HepG2 (cell line): ENCODE data around the gene PLCB1. TPM values are rescaled to one million over a fixed set of nuclear protein-coding genes. Genes with fewer than 3 reads are reported as not detected.

Experiments
- FOXJ3 ChIP-seq: sonication (generic); formaldehyde crosslinking; IDR thresholded peaks from 2 replicates; pipeline ENCODE4 v1.4.0; 2020; ENCODE audit warnings: missing genetic modification reagents, mild to moderate bottlenecking, borderline replicate concordance
- HMG20B ChIP-seq: conservative IDR thresholded peaks from 2 replicates; pipeline ENCODE4 v1.6.1; 2016; ENCODE audit warnings: missing genetic modification reagents, missing compliant biosample characterization
- HNRNPUL1 ChIP-seq: fragments of 200-400 bp; formaldehyde crosslinking; IDR thresholded peaks from 2 replicates; pipeline ENCODE4 v1.6.1; 2017; ENCODE audit warnings: low read depth, mild to moderate bottlenecking, low read length, moderate library complexity
- HOXA3 ChIP-seq: sonication (generic); formaldehyde crosslinking; IDR thresholded peaks from 2 replicates; pipeline ENCODE4 v1.5.0; 2020; ENCODE audit warnings: missing genetic modification reagents
- MEIS2 ChIP-seq: sonication (generic); formaldehyde crosslinking; IDR thresholded peaks from 2 replicates; pipeline ENCODE4 v1.9.0; 2021; ENCODE audit warnings: mild to moderate bottlenecking, missing genetic modification reagents
- NR1H2 ChIP-seq: sonication (generic); formaldehyde crosslinking; IDR thresholded peaks from 2 replicates; pipeline ENCODE4 v1.8.1; 2022; ENCODE audit warnings: low read depth, missing genetic modification reagents, borderline replicate concordance
- NR3C1 ChIP-seq: sonication (generic); formaldehyde crosslinking; IDR thresholded peaks from 2 replicates; pipeline ENCODE4 v1.4.0; 2020; ENCODE audit warnings: missing genetic modification reagents
- NRL ChIP-seq: sonication (generic); formaldehyde crosslinking; IDR thresholded peaks from 2 replicates; pipeline ENCODE4 v1.5.0; 2020; ENCODE audit warnings: missing genetic modification reagents, mild to moderate bottlenecking, moderate library complexity, borderline replicate concordance
- PLRG1 ChIP-seq: fragments of 450-650 bp; conservative IDR thresholded peaks from 2 replicates; pipeline ENCODE4 v1.6.1; 2016
- POLR2A ChIP-seq, 2 experiments: IDR thresholded peaks; 2 replicates each; pipeline ENCODE4 v1.6.1; 2011; ENCODE audit warnings: low read depth in 2 of 2, low read length in 2 of 2, mild to moderate bottlenecking in 1 of 2, moderate library complexity in 1 of 2; ENCODE audit not compliant: insufficient read depth in 1 of 2
- RFX5 ChIP-seq: IDR thresholded peaks from 2 replicates; pipeline ENCODE4 v1.6.1; 2011; ENCODE audit warnings: low read depth, low read length, improper control_type of control experiment
- SALL2 ChIP-seq: sonication (generic); formaldehyde crosslinking; IDR thresholded peaks from 2 replicates; pipeline ENCODE4 v1.8.1; 2023; ENCODE audit warnings: mild to moderate bottlenecking, missing genetic modification reagents, inconsistent platforms
- SETDB1 ChIP-seq: sonication (generic); formaldehyde crosslinking; IDR thresholded peaks from 2 replicates; pipeline ENCODE4 v1.5.1; 2020; ENCODE audit warnings: missing genetic modification reagents, mild to moderate bottlenecking, borderline replicate concordance
- SIX4 ChIP-seq: sonication (generic); formaldehyde crosslinking; IDR thresholded peaks from 2 replicates; pipeline ENCODE4 v1.4.0; 2020; ENCODE audit warnings: missing genetic modification reagents
- SMARCC2 ChIP-seq: fragments of 450-650 bp; IDR thresholded peaks from 2 replicates; pipeline ENCODE4 v1.6.1; 2017; ENCODE audit warnings: antibody characterized with exemption, mild to moderate bottlenecking
- SNAPC5 ChIP-seq: sonication (generic); formaldehyde crosslinking; IDR thresholded peaks from 2 replicates; pipeline ENCODE4 v1.8.1; 2023; ENCODE audit warnings: mild to moderate bottlenecking, missing genetic modification reagents, borderline replicate concordance
- SOX6 ChIP-seq, 2 experiments: fragments of 450-650 bp in 1 of 2; sonication (generic) in 1 of 2; formaldehyde crosslinking in 1 of 2; IDR thresholded peaks; 2 replicates each; pipeline versions ENCODE4 v1.4.0 to v1.6.1; 2017 to 2020; ENCODE audit warnings: antibody characterized with exemption in 1 of 2, mild to moderate bottlenecking in 1 of 2, missing genetic modification reagents in 1 of 2
- TARDBP ChIP-seq: sonication (generic); formaldehyde crosslinking; IDR thresholded peaks from 2 replicates; pipeline ENCODE4 v1.8.0; 2022; ENCODE audit warnings: mild to moderate bottlenecking, missing genetic modification reagents
- ZBTB42 ChIP-seq: sonication (generic); formaldehyde crosslinking; IDR thresholded peaks from 2 replicates; pipeline ENCODE4 v1.5.0; 2020; ENCODE audit warnings: mild to moderate bottlenecking, missing genetic modification reagents
- ZBTB7B ChIP-seq: sonication (generic); formaldehyde crosslinking; IDR thresholded peaks from 2 replicates; pipeline ENCODE4 v1.4.0; 2020; ENCODE audit warnings: missing genetic modification reagents
- ZKSCAN5 ChIP-seq: sonication (generic); formaldehyde crosslinking; IDR thresholded peaks from 2 replicates; pipeline ENCODE4 v1.5.1; 2020; ENCODE audit warnings: mild to moderate bottlenecking, missing genetic modification reagents
- ZNF275 ChIP-seq: sonication (generic); formaldehyde crosslinking; IDR thresholded peaks from 2 replicates; pipeline ENCODE4 v1.8.0; 2022; ENCODE audit warnings: missing genetic modification reagents, mild to moderate bottlenecking, inconsistent platforms, borderline replicate concordance
- ZNF335 ChIP-seq: sonication (generic); formaldehyde crosslinking; IDR thresholded peaks from 2 replicates; pipeline ENCODE4 v1.4.0; 2020; ENCODE audit warnings: missing genetic modification reagents
- ZNF382 ChIP-seq: sonication (generic); formaldehyde crosslinking; IDR thresholded peaks from 2 replicates; pipeline ENCODE4 v1.5.0; 2020; ENCODE audit warnings: missing genetic modification reagents, mild to moderate bottlenecking, borderline replicate concordance
- ZNF430 ChIP-seq: sonication (generic); formaldehyde crosslinking; IDR thresholded peaks from 2 replicates; pipeline ENCODE4 v1.9.0; 2021; ENCODE audit warnings: mild to moderate bottlenecking, missing genetic modification reagents
- ZNF562 ChIP-seq: sonication (generic); formaldehyde crosslinking; IDR thresholded peaks from 2 replicates; pipeline ENCODE4 v1.8.0; 2022; ENCODE audit warnings: missing genetic modification reagents, borderline replicate concordance
- ZNF589 ChIP-seq: sonication (generic); formaldehyde crosslinking; conservative IDR thresholded peaks from 2 replicates; pipeline ENCODE4 v1.8.0; 2022; ENCODE audit warnings: mild to moderate bottlenecking, moderate library complexity, missing genetic modification reagents
- ZZZ3 ChIP-seq: sonication (generic); formaldehyde crosslinking; IDR thresholded peaks from 2 replicates; pipeline ENCODE4 v1.4.0; 2020; ENCODE audit warnings: missing genetic modification reagents, mild to moderate bottlenecking, borderline replicate concordance
- polyA plus RNA-seq, 8 experiments: library from polyadenylated mRNA; depleted of rRNA in 3 of 8; stranded (reverse) in 7 of 8; unstranded in 1 of 8; fragments of >200 nt; fragmentation: Illumina TruSeq in 4 of 8; extraction: Trizol in 4 of 8; gene quantifications; 2 replicates each; pipeline versions ENCODE4 v1.2.1 to v1.2.3, GENCODE V29; 2011 to 2016; ENCODE audit warnings: low read depth in 4 of 8, missing spikeins in 1 of 8, mixed read lengths in 1 of 8; ENCODE audit not compliant: insufficient read depth in 1 of 8
- total RNA-seq, 5 experiments: library from RNA; depleted of rRNA; stranded (reverse); fragments of >200 nt; fragmentation: Illumina TruSeq; extraction: Trizol; gene quantifications; 2 replicates each; pipeline ENCODE4 v1.2.3, GENCODE V29; 2016; ENCODE audit warnings: low read depth in 1 of 5
- TF ChIP-seq, protein P1 (sequence below): sonication (generic); formaldehyde crosslinking; IDR thresholded peaks from 2 replicates; pipeline ENCODE4 v1.8.0; 2022; ENCODE audit warnings: mild to moderate bottlenecking, missing genetic modification reagents, moderate library complexity

Gene PLCB1
- total and polyA plus RNA-seq, 2 of the 13 experiments (the other 11 are each of a cell fraction or from before 2014, with no cell fraction given), result 42.4 to 55.9 TPM

DNA sequence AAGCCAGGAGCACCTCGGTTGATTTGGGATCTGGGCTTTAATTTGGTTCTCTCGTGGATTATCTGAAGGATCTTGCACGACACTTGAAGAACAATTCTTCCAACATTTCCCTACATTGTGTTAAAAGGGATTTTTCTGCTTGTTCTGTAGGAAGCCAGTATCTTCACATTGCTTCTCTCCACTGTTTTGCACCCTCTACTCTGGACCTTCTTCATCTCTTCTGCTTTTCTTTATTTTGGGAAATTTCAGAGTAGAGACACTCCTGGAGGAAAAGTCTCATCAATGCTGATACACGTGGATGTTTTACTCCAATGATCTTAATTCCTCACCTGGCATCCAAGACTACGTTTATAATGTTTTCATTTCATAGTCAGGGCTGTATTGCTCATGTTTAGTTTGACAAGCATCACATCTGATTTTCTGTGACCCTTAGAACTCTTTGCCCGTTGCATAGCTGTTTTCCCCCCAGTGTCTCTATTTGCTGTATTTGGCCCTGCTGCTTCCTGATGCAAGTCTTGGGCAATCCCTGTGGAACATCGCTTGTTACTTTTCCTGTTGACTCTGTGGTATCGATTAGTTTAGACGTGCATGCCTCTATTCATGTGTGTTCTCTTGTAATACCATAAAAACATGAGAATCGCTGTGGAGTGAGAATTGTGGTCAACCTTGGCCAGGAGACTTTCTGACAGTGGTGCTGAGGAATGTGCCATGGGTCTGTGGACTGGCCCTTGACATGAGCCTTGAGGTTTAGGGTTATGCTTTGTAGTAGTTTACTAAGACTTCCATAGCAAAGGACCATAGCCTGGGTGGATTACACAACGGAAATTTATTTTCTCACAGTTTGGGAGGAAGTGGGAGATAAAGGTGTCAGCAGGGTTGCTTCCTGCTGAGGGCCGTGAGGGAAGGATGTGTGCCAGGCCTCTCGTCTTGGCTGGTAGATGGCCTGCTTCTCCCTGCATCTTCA lies 12.5 kb downstream of the PLCB1 start (continued):
- TF ChIP-seq NR1H2 (CRISPR knock-in tag) (no peak; the same call in 1 of the 2 replicates), HMG20B (CRISPR knock-in tag) (peak; percentile 96), TARDBP (CRISPR knock-in tag) (peak; percentile 100), ZNF275 (CRISPR knock-in tag) (0 out of 2 replicates have a peak, but pooled peaks have one; percentile 58), ZNF562 (CRISPR knock-in tag) (no peak), ZNF382 (no peak), NR3C1 (CRISPR knock-in tag) (no peak), MEIS2 (CRISPR knock-in tag) (peak; percentile 84; the same call in 1 of the 2 replicates), ZBTB42 (no peak; the same call in 1 of the 2 replicates), HOXA3 (CRISPR knock-in tag) (peak; percentile 94), SIX4 (peak; percentile 78; the same call in 1 of the 2 replicates), SETDB1 (peak; percentile 38; the same call in 1 of the 2 replicates), ZNF430 (peak; percentile 98), FOXJ3 (CRISPR knock-in tag) (peak; percentile 100), ZKSCAN5 (CRISPR knock-in tag) (no peak), ZNF335 (CRISPR knock-in tag) (peak; percentile 89), RFX5 (no peak), ZBTB7B (CRISPR knock-in tag) (peak; percentile 98), NRL (CRISPR knock-in tag) (no peak), SALL2 (CRISPR knock-in tag) (peak; percentile 86; the same call in 1 of the 2 replicates), ZZZ3 (no peak), HNRNPUL1 (no peak), SOX6 (IDR thresholded peaks at IDR 0.05) (no peak), SOX6 (CRISPR knock-in tag; IDR thresholded peaks at IDR 0.05) (peak; percentile 99), ZNF589 (CRISPR knock-in tag) (peak; percentile 93), SMARCC2 (peak; percentile 91; the same call in 1 of the 2 replicates), POLR2A (IDR thresholded peaks at IDR 0.05; ENCODE audit: insufficient read depth in 1 of 2, low read depth in 2 of 2, low read length in 2 of 2) (no peak), SNAPC5 (peak; percentile 88; the same call in 1 of the 2 replicates), PLRG1 (no peak)
- TF ChIP-seq, protein P1, sequence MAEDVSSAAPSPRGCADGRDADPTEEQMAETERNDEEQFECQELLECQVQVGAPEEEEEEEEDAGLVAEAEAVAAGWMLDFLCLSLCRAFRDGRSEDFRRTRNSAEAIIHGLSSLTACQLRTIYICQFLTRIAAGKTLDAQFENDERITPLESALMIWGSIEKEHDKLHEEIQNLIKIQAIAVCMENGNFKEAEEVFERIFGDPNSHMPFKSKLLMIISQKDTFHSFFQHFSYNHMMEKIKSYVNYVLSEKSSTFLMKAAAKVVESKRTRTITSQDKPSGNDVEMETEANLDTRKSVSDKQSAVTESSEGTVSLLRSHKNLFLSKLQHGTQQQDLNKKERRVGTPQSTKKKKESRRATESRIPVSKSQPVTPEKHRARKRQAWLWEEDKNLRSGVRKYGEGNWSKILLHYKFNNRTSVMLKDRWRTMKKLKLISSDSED (CRISPR knock-in tag), result no peak
